Smooth muscle cell (in vitro differentiated cells): ENCODE results near the gene DPEP2. TPM values are rescaled to one million over a fixed set of nuclear protein-coding genes. Genes with fewer than 3 reads are reported as not detected.
"Not testable (repeated sequence)": the region's sequence is repeated elsewhere in the genome, so short reads cannot be mapped to it uniquely, and the experiment has no call there.

Experiments used
- DNase-seq: peaks from one replicate; lab custom pipeline; 2025; ENCODE audit not compliant: unreplicated experiment; lab: John Stamatoyannopoulos, UW
- H2AFZ ChIP-seq: fragments of 200-600 bp; sonication (generic); 2 replicates; pipeline ENCODE4 v1.6.0; 2016; ENCODE audit warnings: antibody characterized with exemption, low read depth, mild to moderate bottlenecking
- H3F3A ChIP-seq: fragments of 200-600 bp; sonication (generic); 2 replicates; pipeline ENCODE4 v1.6.0; 2017; ENCODE audit warnings: antibody characterized with exemption, low read depth
- H3K27ac ChIP-seq: fragments of 200-600 bp; sonication (generic); 2 replicates; pipeline ENCODE4 v1.5.1; 2016; ENCODE audit warnings: low read depth, mild to moderate bottlenecking
- H3K27me3 ChIP-seq: fragments of 200-600 bp; sonication (generic); 2 replicates; pipeline ENCODE4 v1.6.1; 2016; ENCODE audit warnings: low read depth, mild to moderate bottlenecking
- H3K36me3 ChIP-seq: fragments of 200-600 bp; sonication (generic); 2 replicates; pipeline ENCODE4 v1.5.1; 2016; ENCODE audit warnings: low read depth
- H3K4me1 ChIP-seq: fragments of 200-600 bp; sonication (generic); 2 replicates; pipeline ENCODE4 v1.5.1; 2016; ENCODE audit warnings: low read depth
- H3K4me2 ChIP-seq: fragments of 200-600 bp; sonication (generic); 2 replicates; pipeline ENCODE4 v1.6.0; 2016; ENCODE audit warnings: mild to moderate bottlenecking
- H3K4me3 ChIP-seq: fragments of 200-600 bp; sonication (generic); 2 replicates; pipeline ENCODE4 v1.5.1; 2016; ENCODE audit warnings: mild to moderate bottlenecking
- H3K79me2 ChIP-seq: fragments of 200-600 bp; sonication (generic); 2 replicates; pipeline ENCODE4 v1.6.0; 2016; ENCODE audit warnings: low read depth, mild to moderate bottlenecking
- H3K9ac ChIP-seq: fragments of 200-600 bp; sonication (generic); 2 replicates; pipeline ENCODE4 v1.6.0; 2016; ENCODE audit warnings: low read depth
- H3K9me3 ChIP-seq: fragments of 200-600 bp; sonication (generic); replicated peaks from 2 replicates; pipeline ENCODE4 v1.5.1; 2016; ENCODE audit warnings: low read depth
- H4K20me1 ChIP-seq: fragments of 200-600 bp; sonication (generic); 2 replicates; pipeline ENCODE4 v1.6.0; 2016; ENCODE audit warnings: low read depth
- WGBS: methylation state at CpG from one replicate; pipeline ENCODE4 v1.1.7; 2016; ENCODE audit warnings: low lambda C conversion rate; 5-methylcytosine and 5-hydroxymethylcytosine counted together
- polyA plus RNA-seq: library from polyadenylated mRNA; unstranded; fragments of >200 nt; fragmentation: Nextera tagmentation; extraction: Ambion mirVana; gene quantifications from 2 replicates; pipeline ENCODE4 v1.2.1, GENCODE V29; 2016
- total RNA-seq: library from RNA; depleted of rRNA; stranded (reverse); fragments of >200 nt; gene quantifications from 2 replicates; pipeline ENCODE4 v1.2.3, GENCODE V29; 2014
- TF ChIP-seq, protein P1 (sequence below): fragments of 200-600 bp; sonication (generic); IDR thresholded peaks from 2 replicates; pipeline ENCODE4 v1.5.1; 2017; ENCODE audit warnings: borderline replicate concordance, mild to moderate bottlenecking, antibody characterized with exemption; ENCODE audit not compliant: insufficient read depth, poor library complexity, severe bottlenecking

Gene DPEP2
- total and polyA plus RNA-seq, 2 experiments from 2014 or later = not detected

DNA sequence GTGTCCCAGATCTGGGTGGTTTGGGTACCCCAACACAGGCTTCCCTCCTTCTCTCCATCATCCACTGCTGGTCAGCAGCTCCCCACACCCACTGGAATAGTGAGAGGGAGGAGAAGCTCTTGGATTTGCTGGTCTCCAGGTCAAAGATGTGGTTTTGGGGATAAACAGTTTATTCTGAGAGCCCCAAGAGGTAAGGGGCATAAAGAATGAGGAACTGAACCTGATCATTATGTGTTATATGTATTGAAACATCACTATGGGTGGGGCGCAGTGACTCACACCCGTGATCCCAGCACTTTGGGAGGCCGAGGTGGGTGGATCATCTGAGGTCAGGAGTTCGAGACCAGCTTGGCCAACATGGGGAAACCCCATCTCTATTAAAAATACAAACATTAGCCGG lies 3.9 kb downstream of the DPEP2 start:
- Histone ChIP-seq H3K4me1 (no peaks in the 10 kb centered on the region), H3K4me2 (no peak overlapping the region), H2AFZ (no peak overlapping the region), H3K27ac (no peak overlapping the region), H3K79me2 (no peaks in the 10 kb centered on the region), H3F3A (no peaks in the 10 kb centered on the region), H3K9ac (no peak overlapping the region), H3K36me3 (no peaks in the 10 kb centered on the region), H4K20me1 (no peaks in the 10 kb centered on the region), H3K9me3 (no peaks in the 10 kb centered on the region), H3K4me3 (no peak overlapping the region), H3K27me3 (no peaks in the 10 kb centered on the region)
- TF ChIP-seq, protein P1, sequence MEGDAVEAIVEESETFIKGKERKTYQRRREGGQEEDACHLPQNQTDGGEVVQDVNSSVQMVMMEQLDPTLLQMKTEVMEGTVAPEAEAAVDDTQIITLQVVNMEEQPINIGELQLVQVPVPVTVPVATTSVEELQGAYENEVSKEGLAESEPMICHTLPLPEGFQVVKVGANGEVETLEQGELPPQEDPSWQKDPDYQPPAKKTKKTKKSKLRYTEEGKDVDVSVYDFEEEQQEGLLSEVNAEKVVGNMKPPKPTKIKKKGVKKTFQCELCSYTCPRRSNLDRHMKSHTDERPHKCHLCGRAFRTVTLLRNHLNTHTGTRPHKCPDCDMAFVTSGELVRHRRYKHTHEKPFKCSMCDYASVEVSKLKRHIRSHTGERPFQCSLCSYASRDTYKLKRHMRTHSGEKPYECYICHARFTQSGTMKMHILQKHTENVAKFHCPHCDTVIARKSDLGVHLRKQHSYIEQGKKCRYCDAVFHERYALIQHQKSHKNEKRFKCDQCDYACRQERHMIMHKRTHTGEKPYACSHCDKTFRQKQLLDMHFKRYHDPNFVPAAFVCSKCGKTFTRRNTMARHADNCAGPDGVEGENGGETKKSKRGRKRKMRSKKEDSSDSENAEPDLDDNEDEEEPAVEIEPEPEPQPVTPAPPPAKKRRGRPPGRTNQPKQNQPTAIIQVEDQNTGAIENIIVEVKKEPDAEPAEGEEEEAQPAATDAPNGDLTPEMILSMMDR = no peak
- 91% methylated on average over 5 of the region's 5 CpGs for WGBS
- no peak for DNase-seq

DNA sequence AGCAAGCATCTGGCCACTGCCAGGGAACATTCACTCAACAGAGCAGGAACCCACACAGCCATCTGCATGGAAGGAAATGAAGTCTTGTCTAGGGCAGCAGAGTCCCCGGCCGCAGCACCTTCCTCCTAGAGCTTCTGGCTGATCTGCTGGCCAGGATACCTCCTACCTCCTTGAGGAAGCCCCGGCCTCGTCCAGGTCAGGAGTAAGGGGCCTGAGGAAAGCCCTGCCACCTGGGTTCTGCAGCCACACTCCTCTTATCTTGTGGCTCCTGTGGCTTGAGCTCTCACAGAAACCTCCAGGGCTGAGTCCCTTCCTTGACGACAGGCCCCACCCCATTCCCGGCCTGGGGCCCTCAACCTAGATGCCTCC lies 5.3 kb downstream of the DPEP2 start:
- WGBS = 91% methylated on average over 4 of the region's 6 CpGs
- peak overlapping the region; percentile 74 for H2AFZ ChIP-seq
- not testable (repeated sequence) for H3K9ac ChIP-seq, H3K4me2 ChIP-seq, H3K36me3 ChIP-seq, H3K27ac ChIP-seq, H3K27me3 ChIP-seq, DNase-seq, H3K4me1 ChIP-seq, H3K4me3 ChIP-seq, H3F3A ChIP-seq, H4K20me1 ChIP-seq, H3K79me2 ChIP-seq, H3K9me3 ChIP-seq

DNA sequence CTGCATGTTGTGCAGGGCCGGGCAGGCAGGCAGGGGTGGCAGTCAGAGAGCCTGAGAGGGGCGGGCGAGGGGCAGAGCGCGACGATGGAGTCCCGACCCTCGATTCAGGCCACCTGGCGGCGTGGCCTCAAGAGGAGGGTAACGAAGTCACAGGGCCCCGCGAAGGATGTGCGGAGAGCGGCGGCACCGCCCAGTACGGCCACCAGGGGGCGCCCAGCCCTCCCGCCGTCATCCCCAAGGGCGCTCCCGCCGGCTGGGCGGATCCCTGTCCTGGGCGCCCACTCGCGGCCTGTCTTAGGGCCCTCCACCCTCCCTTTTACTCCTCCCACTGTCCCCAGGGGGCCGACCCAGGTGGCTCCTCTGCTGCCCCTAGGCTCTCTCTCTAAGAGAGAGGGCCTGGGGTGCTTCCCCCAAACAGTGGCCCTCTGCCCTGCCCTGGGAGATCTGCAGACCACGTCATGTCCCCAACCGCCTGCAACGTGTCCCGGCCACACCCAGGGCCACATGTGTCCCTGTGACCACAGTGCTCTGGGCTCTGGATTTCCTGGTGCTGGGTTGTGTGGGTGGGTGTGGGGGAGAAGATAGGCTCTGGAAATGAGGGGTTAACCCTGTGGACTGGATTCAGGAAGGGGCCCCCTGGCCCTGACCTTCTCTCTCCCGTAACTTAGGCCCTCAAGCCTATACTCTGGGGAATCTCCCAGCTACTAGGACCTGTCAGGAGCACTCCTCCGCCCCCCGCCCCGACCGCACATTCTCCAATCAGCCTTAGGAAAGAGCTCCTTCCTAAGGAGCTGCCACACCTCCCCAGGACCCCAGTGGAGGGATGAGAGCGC lies 5.9 kb downstream of the DPEP2 start:
- Histone ChIP-seq H3F3A (no peaks in the 10 kb centered on the region), H3K79me2 (no peaks in the 10 kb centered on the region), H4K20me1 (no peaks in the 10 kb centered on the region), H3K4me1 (no peaks in the 10 kb centered on the region), H3K36me3 (no peaks in the 10 kb centered on the region), H3K4me3 (peak overlapping the region; percentile 38), H3K4me2 (peak overlapping the region; percentile 85), H3K9me3 (no peaks in the 10 kb centered on the region), H3K27ac (no peak overlapping the region), H2AFZ (peak overlapping the region; percentile 74), H3K9ac (no peak overlapping the region), H3K27me3 (no peaks in the 10 kb centered on the region)
- WGBS = 61% methylated on average over 12 of the region's 39 CpGs
- TF ChIP-seq, protein P1 = peak; percentile 92
- DNase-seq = peak; percentile 40

- WGBS = 85% methylated on average over 20 of the region's 20 CpGs
- H3K9ac ChIP-seq = no peak overlapping the region
- H3K4me1 ChIP-seq = no peaks in the 10 kb centered on the region
- H3K9me3 ChIP-seq = no peaks in the 10 kb centered on the region
- H2AFZ ChIP-seq = no peak overlapping the region
- H3K36me3 ChIP-seq = no peaks in the 10 kb centered on the region
- no peaks in the 10 kb centered on the region for H4K20me1 ChIP-seq
- no peak overlapping the region for H3K4me3 ChIP-seq
- peak overlapping the region; percentile 85 for H3K4me2 ChIP-seq
- no peaks in the 10 kb centered on the region for H3K27me3 ChIP-seq
- TF ChIP-seq, protein P1 = no peak
- no peaks in the 10 kb centered on the region for H3F3A ChIP-seq
- H3K27ac ChIP-seq = no peak overlapping the region
- DNase-seq = no peak
- H3K79me2 ChIP-seq = no peaks in the 10 kb centered on the region
These were observed 6.5 kb downstream of the DPEP2 start for GRCh38 chr16:67992661-67993206.
